Measurements from ENCODE around the gene RAB36. TPM values are rescaled to one million over a fixed set of nuclear protein-coding genes. Genes with fewer than 3 reads are reported as not detected.

RAB36 gene
- total RNA-seq, 1 donor: 5.6 TPM

DNA sequence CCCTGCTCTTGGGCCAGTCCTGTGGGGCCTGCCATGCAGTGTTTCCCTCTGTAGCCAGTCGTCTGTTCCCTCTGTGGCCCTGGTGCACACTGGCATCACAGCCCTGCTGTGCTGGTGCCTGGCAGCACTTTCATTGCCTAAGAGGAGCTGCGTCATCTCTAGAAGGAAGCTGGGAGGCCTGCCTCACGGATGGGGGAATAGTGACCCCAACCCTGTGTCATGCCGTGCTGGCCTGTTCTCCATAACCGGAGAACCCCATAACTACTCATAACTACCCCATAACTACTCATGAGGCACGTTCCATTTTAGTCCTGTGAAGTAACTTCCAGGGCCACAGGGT is 14.0 kb downstream of the RAB36 start:
- no peak overlapping the region for H3K4me3 ChIP-seq (ENCODE audit: low read depth, low read length)
- TF ChIP-seq, protein P1, sequence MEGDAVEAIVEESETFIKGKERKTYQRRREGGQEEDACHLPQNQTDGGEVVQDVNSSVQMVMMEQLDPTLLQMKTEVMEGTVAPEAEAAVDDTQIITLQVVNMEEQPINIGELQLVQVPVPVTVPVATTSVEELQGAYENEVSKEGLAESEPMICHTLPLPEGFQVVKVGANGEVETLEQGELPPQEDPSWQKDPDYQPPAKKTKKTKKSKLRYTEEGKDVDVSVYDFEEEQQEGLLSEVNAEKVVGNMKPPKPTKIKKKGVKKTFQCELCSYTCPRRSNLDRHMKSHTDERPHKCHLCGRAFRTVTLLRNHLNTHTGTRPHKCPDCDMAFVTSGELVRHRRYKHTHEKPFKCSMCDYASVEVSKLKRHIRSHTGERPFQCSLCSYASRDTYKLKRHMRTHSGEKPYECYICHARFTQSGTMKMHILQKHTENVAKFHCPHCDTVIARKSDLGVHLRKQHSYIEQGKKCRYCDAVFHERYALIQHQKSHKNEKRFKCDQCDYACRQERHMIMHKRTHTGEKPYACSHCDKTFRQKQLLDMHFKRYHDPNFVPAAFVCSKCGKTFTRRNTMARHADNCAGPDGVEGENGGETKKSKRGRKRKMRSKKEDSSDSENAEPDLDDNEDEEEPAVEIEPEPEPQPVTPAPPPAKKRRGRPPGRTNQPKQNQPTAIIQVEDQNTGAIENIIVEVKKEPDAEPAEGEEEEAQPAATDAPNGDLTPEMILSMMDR (IDR thresholded peaks at IDR 0.05; ENCODE audit: insufficient read depth, low read depth, low read length): no peak
- DNase-seq (ENCODE audit: low read depth): no peak

DNA sequence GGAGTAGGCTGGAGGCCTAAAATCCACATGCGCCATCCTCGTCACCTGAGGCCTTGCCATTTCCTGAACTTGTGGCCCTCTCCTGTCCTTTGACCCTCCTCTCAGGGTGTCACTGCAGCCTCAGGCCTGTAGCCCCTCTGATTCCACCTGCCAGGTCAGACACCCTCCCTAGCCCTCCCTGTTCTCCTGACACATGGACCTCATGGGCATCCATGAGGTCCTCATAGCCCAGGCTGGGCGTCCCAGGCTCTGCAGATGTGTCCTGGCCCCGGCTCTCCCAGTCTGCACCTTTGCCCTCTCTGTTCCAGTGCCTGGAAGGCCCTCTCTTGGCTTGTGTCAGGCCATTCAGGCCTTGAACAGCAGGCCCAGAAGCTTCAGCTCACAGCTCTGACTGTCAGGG is 15.8 kb downstream of the RAB36 start:
- TF ChIP-seq, protein P1 (IDR thresholded peaks at IDR 0.05; ENCODE audit: insufficient read depth, low read depth, low read length): no peak
- no peak for DNase-seq (ENCODE audit: low read depth)

DNA sequence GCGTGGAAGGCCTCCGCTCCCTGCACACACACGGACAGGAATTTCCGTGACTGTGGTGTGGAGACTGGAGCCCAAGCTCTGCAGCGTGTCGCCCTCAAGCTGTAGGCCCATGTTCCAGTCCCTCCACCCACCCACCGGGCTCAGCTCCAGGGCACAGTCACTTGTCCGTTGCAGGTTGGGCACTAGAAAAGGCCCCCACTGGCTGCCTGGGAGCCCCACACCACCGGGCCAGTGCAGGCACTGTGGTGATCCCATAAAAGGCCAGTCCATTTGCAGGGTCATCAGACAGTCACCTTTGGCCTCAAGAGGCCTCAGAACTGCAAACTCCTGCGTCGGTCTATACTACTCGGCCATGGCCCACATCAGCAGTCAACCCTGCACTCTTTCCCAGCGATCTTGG is 16.3 kb downstream of the RAB36 start:
- DNase-seq (ENCODE audit: low read depth): no peak
- TF ChIP-seq, protein P1 (IDR thresholded peaks at IDR 0.05; ENCODE audit: insufficient read depth, low read depth, low read length): no peak

More for the DNA sequence above, 15.8 kb downstream of the RAB36 start:
- H3K4me3 ChIP-seq (ENCODE audit: low read depth, low read length): no peak overlapping the region

DNA sequence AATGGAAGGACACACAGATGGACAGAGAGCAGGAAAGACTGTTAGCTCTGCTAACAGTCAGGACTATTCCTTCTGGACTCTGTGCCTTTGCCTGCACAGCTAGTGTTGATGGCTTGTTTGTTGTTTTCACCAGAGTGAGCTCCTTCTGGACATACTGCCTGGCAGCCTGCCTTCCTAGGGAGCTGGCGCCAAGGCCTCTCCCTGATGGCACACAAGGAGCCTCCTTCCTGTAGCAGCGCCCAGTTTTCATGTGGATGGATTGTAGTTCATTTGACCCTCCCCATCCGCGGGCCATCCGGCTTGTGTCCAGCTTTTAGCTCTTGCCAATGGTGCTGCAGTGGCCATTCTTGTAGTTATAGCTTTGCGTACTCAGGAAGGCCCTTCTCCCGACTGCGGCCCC is 18.4 kb downstream of the RAB36 start:
- DNase-seq (ENCODE audit: low read depth): no peak
- TF ChIP-seq, protein P1 (IDR thresholded peaks at IDR 0.05; ENCODE audit: insufficient read depth, low read depth, low read length): no peak
- H3K4me3 ChIP-seq (ENCODE audit: low read depth, low read length): no peak overlapping the region

More for the DNA sequence above, 16.3 kb downstream of the RAB36 start:
- H3K4me3 ChIP-seq (ENCODE audit: low read depth, low read length): no peak overlapping the region

DNA sequence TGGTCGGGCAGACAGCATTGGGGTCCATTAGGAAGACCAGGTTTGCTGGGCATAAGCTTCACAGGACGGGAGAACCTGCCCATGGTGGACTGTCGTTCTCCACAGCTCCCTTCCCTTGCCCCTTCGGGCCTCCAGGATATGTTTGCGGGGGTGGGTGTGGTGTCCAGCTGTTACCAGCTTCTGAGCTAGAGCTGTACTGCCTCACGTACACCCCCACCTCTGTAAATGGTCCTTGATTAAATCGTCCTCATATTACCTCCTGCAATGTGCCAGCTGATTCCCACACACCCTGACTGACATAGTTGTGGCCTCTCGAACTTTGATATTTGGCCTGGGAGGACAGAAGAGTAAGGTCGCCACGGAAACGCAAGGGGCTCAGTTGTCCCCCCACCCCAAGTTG is 18.8 kb downstream of the RAB36 start:
- H3K4me3 ChIP-seq (ENCODE audit: low read depth, low read length): no peak overlapping the region

DNA sequence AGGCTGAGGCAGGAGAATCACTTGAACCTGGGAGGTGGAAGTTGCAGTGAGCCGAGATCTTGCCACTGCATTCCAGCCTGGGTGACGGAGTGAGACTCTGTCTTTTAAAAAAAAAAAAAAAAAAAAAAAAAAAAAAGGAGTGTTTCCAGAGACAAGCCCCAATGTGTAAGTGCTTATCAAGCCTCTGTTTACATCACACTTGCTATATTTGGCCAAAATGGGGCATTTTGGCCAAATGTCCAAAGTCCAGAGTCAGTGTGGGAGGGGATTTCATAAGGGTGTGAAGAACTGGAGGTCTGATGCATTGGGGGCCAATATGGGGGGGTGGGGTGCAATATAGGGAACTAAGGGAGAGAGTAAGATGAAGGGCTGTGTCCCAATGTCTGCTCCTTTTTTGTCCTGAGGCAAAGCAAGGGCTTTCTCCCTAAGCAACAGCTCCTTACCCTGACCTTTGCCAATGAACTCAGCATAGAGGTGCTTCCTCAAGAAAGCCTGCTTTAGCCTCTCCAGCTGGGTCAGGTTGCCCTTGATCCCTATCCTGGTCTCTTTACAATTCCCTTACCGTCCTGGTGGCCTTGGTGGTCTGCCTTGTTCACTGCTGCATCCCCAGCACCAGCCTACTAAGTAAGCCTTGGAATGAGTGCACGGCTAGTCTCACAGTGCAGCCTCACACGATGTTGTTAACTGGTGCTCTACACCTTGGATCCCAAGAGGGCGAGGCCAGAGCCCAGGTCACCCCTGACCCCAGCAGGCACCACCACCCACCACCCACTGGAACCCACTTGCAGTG is 21.0 kb downstream of the RAB36 start:
- TF ChIP-seq, protein P1 (IDR thresholded peaks at IDR 0.05; ENCODE audit: insufficient read depth, low read depth, low read length): no peak
- H3K4me3 ChIP-seq (ENCODE audit: low read depth, low read length): no peak overlapping the region
- no peak for DNase-seq (ENCODE audit: low read depth)

More for the DNA sequence above, 18.8 kb downstream of the RAB36 start:
- no peak for DNase-seq (ENCODE audit: low read depth)
- TF ChIP-seq, protein P1 (IDR thresholded peaks at IDR 0.05; ENCODE audit: insufficient read depth, low read depth, low read length): no peak

Data from fibroblast of villous mesenchyme (primary cell).